NCI-H146 treated with DMSO at 0.1 percent for 48 hours (cell line): Measurements from ENCODE around the gene NME3.

ENCODE experiments used
- DNase-seq: peaks from one replicate; lab custom pipeline; 2025; ENCODE audit not compliant: unreplicated experiment; lab: John Stamatoyannopoulos, UW

Gene NME3

DNA sequence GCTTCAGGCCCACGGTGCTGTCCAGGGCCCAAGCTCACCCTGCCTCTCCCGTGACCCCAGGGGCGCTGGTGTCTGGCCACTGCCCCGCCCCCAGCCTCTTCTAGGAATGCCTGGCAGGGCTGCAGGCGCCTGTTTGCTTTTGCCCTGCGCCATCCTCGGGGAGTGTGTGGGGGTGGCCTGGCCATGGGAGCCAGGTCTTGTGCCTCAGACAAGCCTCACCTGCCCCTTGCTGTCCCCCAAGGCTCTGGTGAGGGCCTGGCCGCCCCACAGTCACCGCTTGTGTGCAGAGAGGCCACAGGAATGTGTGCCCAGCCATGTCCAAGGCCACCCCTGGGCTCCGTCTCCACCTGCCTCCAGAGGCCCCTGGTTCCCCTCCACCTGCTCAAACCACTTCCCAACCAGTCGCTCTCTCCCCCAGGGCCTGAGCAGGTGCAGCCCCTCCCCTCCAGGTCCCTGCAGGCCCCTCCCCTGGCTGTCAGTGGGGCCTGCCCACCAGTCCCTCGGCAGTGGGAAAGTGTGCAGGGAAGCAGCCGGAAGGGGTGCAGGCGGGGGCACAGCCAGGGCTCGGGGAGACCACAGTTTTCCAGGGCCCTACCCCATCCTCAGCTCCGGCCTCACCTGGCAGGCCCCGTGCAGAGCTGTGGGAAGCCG lies 23.0 kb upstream of the NME3 start:
- DNase-seq, result no peak

DNA sequence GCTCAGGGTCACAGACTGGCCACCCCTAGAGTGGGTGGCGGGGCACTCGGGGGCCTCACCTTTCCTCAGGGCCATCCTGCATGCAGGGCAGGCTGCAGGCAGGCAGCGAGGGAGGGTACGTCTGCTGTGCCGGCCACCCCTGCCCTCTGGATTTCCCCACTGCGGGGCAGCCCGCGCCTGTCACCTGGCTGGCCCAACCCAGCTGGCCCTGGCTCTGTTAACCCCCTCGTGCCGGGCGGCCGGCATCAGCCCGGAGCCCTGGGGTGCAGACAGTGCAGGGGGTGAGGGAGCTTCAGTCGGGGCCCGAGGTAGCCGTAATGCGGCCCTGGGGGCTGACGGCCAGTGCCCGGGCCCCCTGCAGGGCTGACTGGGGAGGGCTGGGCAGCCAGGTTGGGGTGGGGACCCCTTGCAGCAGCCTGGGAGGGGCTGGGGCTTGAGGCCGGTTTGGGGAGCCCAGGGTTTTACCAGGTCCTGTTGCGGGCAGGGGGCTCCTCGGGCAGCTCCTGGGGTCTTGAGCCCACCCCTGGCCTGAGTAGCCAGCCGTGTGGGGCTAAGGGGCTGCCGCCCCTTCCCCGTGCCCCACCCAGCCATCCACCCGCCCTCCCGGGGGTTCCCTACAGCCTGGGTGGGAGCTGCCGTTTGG lies 22.4 kb upstream of the NME3 start, which contains the start of gene IGFALS:
Gene IGFALS, minus strand, starts transcription at position 128 of the 643 bp plus-strand sequence. Its CDS starts 53 bp downstream, at position 75.
- DNase-seq, result no peak

- no peak for DNase-seq
These were observed 21.7 kb upstream of the NME3 start for GRCh38 chr16:1792836-1793577.

DNA sequence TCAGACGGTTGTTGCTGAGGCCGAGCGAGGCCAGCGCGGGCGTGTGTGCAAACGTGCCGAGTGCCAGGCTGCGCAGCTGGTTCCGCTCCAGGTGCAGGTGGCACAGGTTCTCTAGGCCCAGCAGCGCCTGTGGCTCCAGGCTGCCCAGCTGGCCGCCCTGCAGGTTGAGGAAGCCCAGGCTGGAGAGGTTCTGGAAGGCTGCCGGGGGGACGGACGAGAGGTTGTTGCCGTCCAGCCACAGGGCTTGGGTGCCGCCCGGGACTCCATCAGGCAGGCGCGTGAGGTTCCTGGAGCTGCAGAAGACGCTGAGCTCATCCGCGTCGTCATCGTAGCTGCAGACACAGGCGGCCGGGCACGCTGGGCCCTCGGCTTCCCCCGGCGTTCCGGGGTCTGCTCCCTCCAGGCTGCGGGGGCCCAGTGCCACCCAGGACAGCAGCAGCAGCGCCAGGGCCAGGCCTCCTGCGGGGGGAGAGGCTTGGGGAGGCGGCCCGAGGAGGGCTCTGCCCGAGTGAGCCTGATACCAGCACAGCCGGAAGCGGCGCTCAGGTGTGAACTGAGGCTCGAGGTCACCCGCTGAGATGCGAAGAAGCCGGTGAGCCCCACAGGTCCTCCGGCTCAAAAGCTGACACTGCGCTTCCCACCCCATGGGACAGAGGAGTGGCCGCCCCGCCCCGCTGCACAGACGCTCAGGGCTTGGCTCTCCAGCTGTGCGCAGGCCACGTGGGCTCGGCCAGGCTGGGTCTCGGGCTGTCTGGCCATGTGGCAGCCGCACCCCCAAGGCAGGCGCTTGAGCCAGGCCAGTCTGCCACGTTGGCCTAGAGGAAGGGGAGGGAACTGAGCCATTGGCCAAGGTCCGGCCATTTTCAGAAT lies 20.8 kb upstream of the NME3 start:
- no peak for DNase-seq

GRCh38 chr16:1791256-1791942 lies 20.1 kb upstream of the NME3 start:
- no peak for DNase-seq

- DNase-seq, result no peak
These were observed 19.4 kb upstream of the NME3 start for GRCh38 chr16:1790611-1791255.

DNA sequence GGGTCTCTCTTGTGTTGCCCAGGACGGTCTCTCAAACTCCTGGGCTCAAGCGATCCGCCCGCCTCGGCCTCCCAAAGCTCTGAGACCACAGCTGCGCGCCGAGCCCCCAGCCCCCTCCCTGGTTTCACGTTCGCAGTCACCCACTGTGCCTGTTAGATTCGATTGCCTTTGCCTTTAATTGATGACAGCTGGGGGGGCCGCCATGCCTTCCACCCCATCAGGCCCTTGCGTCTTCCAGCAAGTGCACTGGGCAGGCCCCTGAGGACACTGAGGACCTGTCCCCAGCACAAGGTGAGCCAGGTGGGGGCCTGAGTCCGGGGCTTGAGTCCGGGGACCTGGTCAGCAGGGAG lies 18.9 kb upstream of the NME3 start:
- DNase-seq, result no peak

- no peak for DNase-seq
These were observed 18.3 kb upstream of the NME3 start for GRCh38 chr16:1789643-1790045.

DNA sequence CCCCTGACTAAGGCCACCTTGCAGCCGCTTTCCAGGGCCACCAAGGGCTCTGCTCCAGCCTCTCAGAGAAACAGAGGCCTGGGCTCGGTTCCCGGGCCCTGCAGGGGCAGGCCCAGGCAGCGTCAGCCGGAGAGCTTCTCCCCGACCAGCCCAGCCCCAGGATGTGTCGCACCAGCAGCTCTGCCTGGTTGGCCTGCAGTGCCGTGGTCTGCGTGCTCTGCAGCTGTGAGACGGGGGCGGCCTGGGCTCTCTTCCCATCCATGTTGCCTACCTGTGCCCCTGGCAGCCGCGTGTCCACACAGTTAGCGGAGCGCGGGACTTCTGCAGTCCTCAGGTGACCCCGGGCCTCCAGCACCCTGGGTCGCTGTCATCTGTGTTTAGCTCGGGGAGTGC lies 17.4 kb upstream of the NME3 start:
- no peak for DNase-seq

DNA sequence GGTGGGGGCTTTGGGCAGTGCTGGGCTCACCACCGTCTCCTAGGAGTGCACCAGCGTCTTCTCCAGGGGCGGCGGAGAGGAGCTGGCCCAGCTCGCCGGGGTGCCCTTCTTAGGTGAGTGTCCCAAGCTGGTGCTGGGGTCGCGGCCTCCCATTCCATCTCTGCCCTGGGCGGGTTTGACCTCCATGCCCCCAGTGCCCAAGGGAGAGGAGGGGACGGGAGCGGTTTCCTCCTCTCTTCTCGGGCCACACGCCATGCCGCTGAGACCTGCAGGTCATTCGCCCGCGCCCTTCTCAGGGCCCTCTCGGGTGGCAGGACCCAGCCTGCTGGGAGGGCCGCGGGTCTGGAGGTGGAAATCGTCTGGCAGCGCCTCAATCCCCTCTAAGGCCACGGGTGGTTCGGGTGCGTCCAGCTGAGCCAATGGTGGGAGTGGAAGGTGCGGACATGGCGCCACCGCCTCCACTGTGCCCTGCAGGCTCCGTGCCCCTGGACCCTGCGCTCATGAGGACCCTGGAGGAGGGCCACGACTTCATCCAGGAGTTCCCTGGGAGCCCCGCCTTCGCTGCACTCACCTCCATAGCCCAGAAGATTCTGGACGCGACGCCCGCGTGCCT lies 16.9 kb upstream of the NME3 start:
- no peak for DNase-seq

DNA sequence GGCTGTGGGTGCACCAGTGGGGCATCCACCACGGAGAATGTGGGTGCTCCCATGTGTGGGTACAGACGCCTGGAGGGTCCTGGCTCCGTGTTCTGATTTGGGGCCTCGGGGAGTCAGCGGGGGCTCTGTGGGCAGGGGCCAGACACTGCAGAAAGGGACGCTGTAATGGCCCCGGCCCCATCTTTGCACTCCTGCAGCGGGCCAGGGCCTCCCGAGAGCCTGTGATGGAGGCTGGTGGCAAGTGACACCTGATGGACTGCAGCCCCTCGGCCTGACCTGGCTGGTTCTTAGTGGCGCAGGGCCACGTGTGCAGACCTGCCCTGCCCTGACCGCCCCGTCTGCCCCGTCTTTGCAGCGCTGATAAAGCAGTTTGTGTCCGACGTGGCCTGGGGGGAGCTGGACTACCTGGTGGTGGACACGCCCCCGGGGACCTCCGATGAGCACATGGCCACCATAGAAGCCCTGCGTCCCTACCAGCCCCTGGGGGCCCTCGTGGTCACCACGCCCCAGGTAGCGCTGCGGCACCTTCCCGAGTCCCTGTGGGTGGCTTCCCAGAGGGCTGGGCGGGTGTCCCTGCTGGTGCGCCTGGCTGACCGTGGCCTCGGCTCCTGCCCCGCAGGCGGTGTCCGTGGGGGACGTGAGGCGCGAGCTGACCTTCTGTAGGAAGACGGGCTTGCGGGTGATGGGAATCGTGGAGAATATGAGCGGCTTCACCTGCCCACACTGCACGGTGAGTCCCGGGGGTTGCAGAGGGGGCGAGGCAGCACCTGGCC lies 16.2 kb upstream of the NME3 start:
- DNase-seq, result no peak

DNA sequence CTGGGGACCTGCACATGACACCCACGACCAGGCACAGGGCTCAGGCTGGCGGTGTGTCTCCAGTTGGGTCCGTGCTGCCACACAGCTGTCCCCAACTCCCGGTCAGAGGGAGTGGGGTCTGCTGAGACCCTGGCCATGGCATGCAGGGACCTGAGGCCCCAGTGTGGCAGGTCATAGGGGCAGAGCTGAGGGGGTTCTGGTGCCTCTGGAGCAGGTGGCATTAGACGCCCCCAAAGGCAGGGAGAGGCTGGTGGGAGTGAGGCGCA lies 15.6 kb upstream of the NME3 start:
- no peak for DNase-seq

- DNase-seq, result no peak
These were observed 15.1 kb upstream of the NME3 start for GRCh38 chr16:1786242-1787055.

GRCh38 chr16:1785846-1786170 lies 14.5 kb upstream of the NME3 start:
- no peak for DNase-seq

DNA sequence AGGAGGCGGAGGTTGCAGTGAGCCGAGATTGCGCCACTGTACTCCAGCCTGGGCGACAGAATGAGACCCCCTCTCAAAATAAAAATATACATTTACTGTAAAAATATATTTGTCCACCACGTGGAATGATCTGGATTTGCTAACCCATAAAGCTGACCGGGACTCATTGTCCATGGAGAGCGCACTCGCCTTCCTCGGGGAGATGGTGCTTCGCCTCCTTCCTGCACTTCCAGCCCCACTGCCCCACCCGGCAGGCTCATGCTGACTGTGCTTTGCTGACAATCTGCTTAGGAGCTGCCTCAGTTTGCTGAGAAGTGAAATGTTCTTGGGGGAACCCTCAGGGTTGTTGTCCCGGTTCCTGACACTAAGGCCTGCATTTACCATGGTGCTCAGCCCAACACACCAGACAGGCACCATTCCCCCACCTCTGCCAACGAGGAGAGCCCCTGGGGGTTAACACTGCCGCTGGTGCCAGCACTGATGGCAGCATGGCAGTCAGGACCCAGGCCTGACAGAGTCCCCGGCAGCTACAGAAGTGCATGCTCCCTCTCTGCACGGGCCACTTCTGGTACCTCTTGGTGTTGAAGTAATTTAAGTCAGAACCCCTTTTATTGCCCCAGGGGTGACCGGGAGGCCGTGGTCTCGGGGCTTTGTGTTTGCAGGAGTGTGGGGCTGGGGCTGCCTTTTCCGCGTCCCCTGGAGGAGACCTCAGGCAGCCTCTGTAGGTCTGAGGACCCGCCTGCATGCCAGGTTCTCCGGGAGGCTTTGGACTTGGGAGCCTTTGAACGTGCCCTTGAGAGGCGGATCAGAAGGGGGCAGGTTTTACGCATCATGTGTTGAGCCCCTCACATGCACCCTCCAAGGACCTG lies 13.9 kb upstream of the NME3 start:
- no peak for DNase-seq

DNA sequence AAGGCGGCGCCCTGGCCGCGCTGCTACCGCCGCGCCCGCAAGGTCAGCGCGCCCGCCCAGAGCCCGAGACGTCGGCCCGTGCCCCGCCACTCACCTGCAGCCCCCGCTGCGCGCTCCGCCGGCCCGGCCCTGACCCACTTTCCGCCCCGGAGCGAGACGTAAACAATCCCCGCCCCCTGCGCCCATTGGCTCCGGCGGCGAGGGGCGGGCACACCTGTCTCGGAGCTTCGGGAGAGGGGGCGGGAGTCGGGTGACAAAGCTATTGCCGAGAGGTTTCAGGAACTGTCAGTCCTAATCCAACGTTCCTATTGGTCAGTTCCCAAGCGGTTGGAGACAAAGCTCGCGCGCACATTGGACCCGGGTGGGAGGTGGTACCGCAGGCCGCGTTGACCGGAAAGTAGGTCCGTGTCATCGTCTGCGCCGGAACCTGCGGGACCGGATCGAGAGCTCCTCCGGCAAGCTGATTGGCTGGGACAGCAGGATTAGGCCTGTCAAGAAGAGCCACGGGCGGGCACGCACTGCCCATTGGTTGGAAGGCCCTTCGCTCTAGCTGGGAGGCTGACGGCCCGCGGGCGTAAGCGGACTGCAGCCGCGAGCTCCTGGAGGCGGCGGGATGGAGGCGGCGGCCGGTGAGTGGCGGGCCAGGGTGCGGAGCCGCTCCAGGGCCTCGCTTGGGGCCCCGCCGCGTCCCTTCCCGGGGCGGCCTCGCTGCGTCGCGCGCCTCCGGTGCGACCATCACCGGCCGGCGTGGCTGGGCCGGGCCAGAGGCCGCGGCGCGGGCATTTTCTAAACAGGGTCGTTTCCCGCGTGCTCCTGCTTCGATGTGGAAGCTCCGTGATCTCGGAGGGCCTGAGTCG lies 11.3 kb upstream of the NME3 start, which contains the start of the genes NUBP2 and SPSB3:
Gene NUBP2, plus strand, starts transcription at position 553 of the 857 bp plus-strand sequence. Its CDS starts 61 bp downstream, at position 614.
Gene SPSB3, minus strand, starts transcription at position 164 of the 857 bp plus-strand sequence. CDS start 1,088 bp downstream, outside the sequence.
- peak; percentile 99 for DNase-seq
